Measurements from ENCODE around the gene VAT1L. TPM values are rescaled to one million over a fixed set of nuclear protein-coding genes. Genes with fewer than 3 reads are reported as not detected.

The VAT1L gene
- total RNA-seq, 2 donors from 2014 or later = 0.05 to 4.4 TPM

GRCh38 chr16:77859493-77860232 lies 71.3 kb downstream of the VAT1L start:
- intact Hi-C loops (cut with DNase I) = no loop called here

GRCh38 chr16:77860953-77861352 lies 72.6 kb downstream of the VAT1L start:
- WGBS = 92% methylated on average over 3 of the region's 3 CpGs
- TF ChIP-seq CTCF (IDR thresholded peaks at IDR 0.05) (no peak), POLR2A (IDR thresholded peaks at IDR 0.05) (no peak), POLR2AphosphoS5 (IDR thresholded peaks at IDR 0.05) (no peak)
- no peak for DNase-seq (ENCODE audit: low spot score)

More at GRCh38 chr16:77859493-77860232, 71.3 kb downstream of the VAT1L start:
- no peak overlapping the region for H3K27ac ChIP-seq
- TF ChIP-seq CTCF (IDR thresholded peaks at IDR 0.05) (no peak), POLR2AphosphoS5 (IDR thresholded peaks at IDR 0.05) (no peak), POLR2A (IDR thresholded peaks at IDR 0.05) (no peak)
- WGBS = 85% methylated on average over 11 of the region's 11 CpGs
- no peaks in the 10 kb centered on the region for H3K4me1 ChIP-seq (replicated peaks)
- no peaks in the 10 kb centered on the region for H3K36me3 ChIP-seq
- H3K4me3 ChIP-seq = no peak overlapping the region
- no peak for DNase-seq (ENCODE audit: low spot score)
- no peaks in the 10 kb centered on the region for H3K9me3 ChIP-seq
- no peaks in the 10 kb centered on the region for H3K27me3 ChIP-seq (replicated peaks; ENCODE audit: insufficient read depth)

GRCh38 chr16:77863250-77863649 lies 74.9 kb downstream of the VAT1L start:
- 30% methylated on average over 5 of the region's 5 CpGs for WGBS
- intact Hi-C loops (cut with DNase I) = no loop called here
- no peak for DNase-seq (ENCODE audit: low spot score)

More at GRCh38 chr16:77860953-77861352, 72.6 kb downstream of the VAT1L start:
- H3K27me3 ChIP-seq (replicated peaks; ENCODE audit: insufficient read depth) = no peaks in the 10 kb centered on the region
- H3K4me3 ChIP-seq = no peak overlapping the region
- H3K36me3 ChIP-seq = no peaks in the 10 kb centered on the region
- H3K27ac ChIP-seq = no peak overlapping the region
- H3K9me3 ChIP-seq = no peaks in the 10 kb centered on the region
- no peaks in the 10 kb centered on the region for H3K4me1 ChIP-seq (replicated peaks)
- intact Hi-C loops (cut with DNase I) = no loop called here

GRCh38 chr16:77866752-77867151 lies 78.4 kb downstream of the VAT1L start:
- Histone ChIP-seq H3K27ac (no peak overlapping the region), H3K27me3 (replicated peaks; ENCODE audit: insufficient read depth) (no peaks in the 10 kb centered on the region), H3K4me3 (no peak overlapping the region), H3K9me3 (no peaks in the 10 kb centered on the region), H3K4me1 (replicated peaks) (no peaks in the 10 kb centered on the region), H3K36me3 (no peaks in the 10 kb centered on the region)
- intact Hi-C loops (cut with DNase I) = no loop called here
- TF ChIP-seq CTCF (IDR thresholded peaks at IDR 0.05) = no peak
- no peak for TF ChIP-seq POLR2A (IDR thresholded peaks at IDR 0.05)
- no peak for TF ChIP-seq POLR2AphosphoS5 (IDR thresholded peaks at IDR 0.05)
- no peak for DNase-seq (ENCODE audit: low spot score)
- WGBS = 55% methylated on average over 8 of the region's 8 CpGs

More at GRCh38 chr16:77863250-77863649, 74.9 kb downstream of the VAT1L start:
- Histone ChIP-seq H3K4me1 (replicated peaks) (no peaks in the 10 kb centered on the region), H3K4me3 (no peak overlapping the region), H3K9me3 (no peaks in the 10 kb centered on the region), H3K27me3 (replicated peaks; ENCODE audit: insufficient read depth) (no peaks in the 10 kb centered on the region), H3K27ac (no peak overlapping the region), H3K36me3 (no peaks in the 10 kb centered on the region)
- TF ChIP-seq POLR2AphosphoS5 (IDR thresholded peaks at IDR 0.05) = no peak

GRCh38 chr16:77868052-77868451 lies 79.7 kb downstream of the VAT1L start:
- TF ChIP-seq CTCF (IDR thresholded peaks at IDR 0.05) = no peak
- no peak for TF ChIP-seq POLR2A (IDR thresholded peaks at IDR 0.05)
- TF ChIP-seq POLR2AphosphoS5 (IDR thresholded peaks at IDR 0.05) = no peak
- WGBS = 87% methylated on average over 2 of the region's 2 CpGs
- no peaks in the 10 kb centered on the region for H3K9me3 ChIP-seq
- no peaks in the 10 kb centered on the region for H3K4me1 ChIP-seq (replicated peaks)
- no peaks in the 10 kb centered on the region for H3K27me3 ChIP-seq (replicated peaks; ENCODE audit: insufficient read depth)
- no peak overlapping the region for H3K4me3 ChIP-seq
- no peaks in the 10 kb centered on the region for H3K36me3 ChIP-seq
- intact Hi-C loops (cut with DNase I) = no loop called here
- DNase-seq (ENCODE audit: low spot score) = no peak
- H3K27ac ChIP-seq = no peak overlapping the region

All from prostate gland (tissue), 2 donors.